PC-3 (cell line): ENCODE measurements around the gene TTC1. TPM values are rescaled to one million over a fixed set of nuclear protein-coding genes. Genes with fewer than 3 reads are reported as not detected.

Experiments
- ATAC-seq: fragments of 200-7000 bp; cut with Tn5 transposase; 2 replicates; pipeline ENCODE4 v1.9.1; 2020; ENCODE audit warnings: mild to moderate bottlenecking, moderate library complexity
- BruUV-seq: library from RNA; stranded (reverse); fragments of 400-500 nt; replicated peaks from 2 replicates; lab custom pipeline; 2021; lab: Mats Ljungman, UMichigan
- CTCF ChIA-PET: fragments of 300-600 bp; sonication (Branson Sonifier 250); formaldehyde crosslinking; loops from one replicate; lab custom pipeline; 2022; ENCODE audit warnings: antibody characterized with exemption; lab: Charles Lee
- POLR2A ChIA-PET: fragments of 300-600 bp; sonication (Branson Sonifier 250); formaldehyde crosslinking; loops from one replicate; lab custom pipeline; 2022; ENCODE audit warnings: antibody characterized with exemption; ENCODE audit not compliant: unreplicated experiment; lab: Charles Lee
- DNase-seq: peaks from one replicate; pipeline ENCODE4 v3.0.0-alpha.2; 2015
- H2AFZ ChIP-seq: fragments of 300-600 bp; sonication (generic); 2 replicates; pipeline ENCODE4 v1.6.0; 2016; ENCODE audit warnings: antibody characterized with exemption, low read length
- H3F3A ChIP-seq: fragments of 300-600 bp; sonication (generic); one replicate; pipeline ENCODE4 v1.6.0; 2017; ENCODE audit warnings: antibody characterized with exemption, low read length, control low read depth, mild to moderate bottlenecking; ENCODE audit not compliant: unreplicated experiment
- H3K27ac ChIP-seq: fragments of 300-600 bp; sonication (generic); 2 replicates; pipeline ENCODE4 v1.5.1; 2016; ENCODE audit warnings: mild to moderate bottlenecking, low read length
- H3K27me3 ChIP-seq: fragments of 300-600 bp; sonication (generic); 2 replicates; pipeline ENCODE4 v1.6.1; 2016; ENCODE audit warnings: low read length, mixed read lengths
- H3K36me3 ChIP-seq: fragments of 300-600 bp; sonication (generic); 2 replicates; pipeline ENCODE4 v1.6.1; 2016; ENCODE audit warnings: low read depth, mixed run types, low read length, mixed read lengths
- H3K4me1 ChIP-seq: fragments of 300-600 bp; sonication (generic); 2 replicates; pipeline ENCODE4 v1.5.1; 2016; ENCODE audit warnings: low read length; ENCODE audit not compliant: insufficient read depth
- H3K4me2 ChIP-seq: fragments of 300-600 bp; sonication (generic); 2 replicates; pipeline ENCODE4 v1.6.0; 2016; ENCODE audit warnings: low read length
- H3K4me3 ChIP-seq: fragments of 300-600 bp; sonication (generic); 2 replicates; pipeline ENCODE4 v1.5.1; 2016; ENCODE audit warnings: mild to moderate bottlenecking, low read length, mixed read lengths
- H3K79me2 ChIP-seq: fragments of 300-600 bp; sonication (generic); 2 replicates; pipeline ENCODE4 v1.6.1; 2017; ENCODE audit warnings: low read length, mixed read lengths
- H3K9ac ChIP-seq: fragments of 300-600 bp; sonication (generic); 2 replicates; pipeline ENCODE4 v1.6.0; 2016; ENCODE audit warnings: mild to moderate bottlenecking, low read length
- H3K9me2 ChIP-seq: fragments of 300-600 bp; sonication (generic); replicated peaks from 2 replicates; pipeline ENCODE4 v1.6.1; 2016; ENCODE audit warnings: mixed run types, low read length, mixed read lengths
- H3K9me3 ChIP-seq: fragments of 300-600 bp; sonication (generic); 2 replicates; pipeline ENCODE4 v1.6.1; 2016; ENCODE audit warnings: low read length, mixed read lengths
- H4K20me1 ChIP-seq: fragments of 300-600 bp; sonication (generic); 2 replicates; pipeline ENCODE4 v1.6.1; 2016; ENCODE audit warnings: low read length, mixed read lengths
- CTCF ChIP-seq: fragments of 300-600 bp; sonication (generic); conservative IDR thresholded peaks from 2 replicates; pipeline ENCODE4 v1.5.1; 2017; ENCODE audit warnings: antibody characterized with exemption, low read depth, mild to moderate bottlenecking, low read length
- EZH2 ChIP-seq: fragments of 300-600 bp; sonication (generic); IDR thresholded peaks from one replicate; pipeline ENCODE4 v1.6.1; 2017; ENCODE audit warnings: antibody characterized with exemption, mild to moderate bottlenecking, low read length; ENCODE audit not compliant: unreplicated experiment
- EZH2phosphoT487 ChIP-seq: fragments of 300-600 bp; sonication (generic); IDR thresholded peaks from 2 replicates; pipeline ENCODE4 v1.6.1; 2018; ENCODE audit warnings: mild to moderate bottlenecking, antibody characterized with exemption, low read length, borderline replicate concordance
- intact Hi-C: fragments of 100-400 bp; cut with micrococcal nuclease; formaldehyde crosslinking; loops from 2 replicates; pipeline ENCODE4 v1.9.0; 2023
- total RNA-seq: library from RNA; depleted of rRNA; stranded (reverse); fragments of >200 nt; gene quantifications from 2 replicates; pipeline ENCODE4 v1.2.3, GENCODE V29; 2014

Gene TTC1
- total RNA-seq, 1 experiment from 2014 or later, result 61.4 TPM

GRCh38 chr5:160082614-160083500 is 73.9 kb downstream of the TTC1 start:
- TF ChIP-seq EZH2, result no peak
- no peak for TF ChIP-seq EZH2phosphoT487
- TF ChIP-seq CTCF, result no peak
- Histone ChIP-seq H2AFZ (peak overlapping the region; percentile 36), H3F3A (no peaks in the 10 kb centered on the region), H3K27ac (peak overlapping the region; percentile 6; the same call in 1 of the 2 replicates), H4K20me1 (no peaks in the 10 kb centered on the region), H3K9ac (no peak overlapping the region), H3K4me3 (0 out of 2 replicates have a peak overlapping the region, but pooled peaks have one; percentile 18), H3K9me3 (no peaks in the 10 kb centered on the region), H3K4me2 (peak overlapping the region; percentile 61), H3K36me3 (no peaks in the 10 kb centered on the region), H3K9me2 (no peaks in the 10 kb centered on the region), H3K79me2 (no peaks in the 10 kb centered on the region), H3K4me1 (peaks cover 25% of the 10 kb centered on the region), H3K27me3 (no peaks in the 10 kb centered on the region)
- BruUV-seq, result TSS peak; percentile 32
- ATAC-seq (peak; percentile 75), DNase-seq (peak; percentile 77)
- POLR2A ChIA-PET, result interaction anchor here (0.6 kb wide), 1 partner anchor 471 kb away, joined by 3 read pairs; no protein-coding TSS in a partner anchor
- CTCF ChIA-PET, result interaction anchor here (1.4 kb wide), 1 partner anchor 308 kb away, joined by 4 read pairs; no protein-coding TSS in a partner anchor
- intact Hi-C loops, result loop anchor here (1.0 to 5.0 kb wide), 2 partner anchors 36 to 61 kb away; partner anchors contain the start of gene PWWP2A

DNA sequence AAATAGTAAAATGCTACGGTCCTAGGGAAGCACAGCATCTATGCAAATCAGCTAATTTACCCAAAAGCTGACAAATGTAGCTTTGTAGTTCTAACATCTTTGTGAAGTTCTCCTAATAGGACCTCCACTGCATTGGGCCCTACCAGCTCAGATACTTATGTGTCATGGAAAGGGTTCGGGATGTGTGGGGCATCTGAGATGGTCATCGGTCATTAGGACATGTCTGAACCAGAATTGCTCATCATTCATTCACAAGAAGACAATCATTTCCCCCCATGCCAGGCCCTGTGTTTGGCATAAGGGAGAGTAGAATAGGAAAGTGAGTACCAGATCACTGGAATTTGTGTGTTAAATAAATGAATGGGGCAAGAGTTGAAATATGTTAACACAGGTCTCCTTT is 74.6 kb downstream of the TTC1 start:
- Histone ChIP-seq H3K9me2 (no peaks in the 10 kb centered on the region), H3K4me2 (peak overlapping the region; percentile 61), H3K4me3 (0 out of 2 replicates have a peak overlapping the region, but pooled peaks have one; percentile 18), H3K4me1 (peaks cover 25% of the 10 kb centered on the region), H3K27me3 (no peaks in the 10 kb centered on the region), H3K9me3 (no peaks in the 10 kb centered on the region), H3K36me3 (no peaks in the 10 kb centered on the region), H3K9ac (no peak overlapping the region), H3K27ac (peak overlapping the region; percentile 6; the same call in 1 of the 2 replicates), H3K79me2 (no peaks in the 10 kb centered on the region), H2AFZ (peak overlapping the region; percentile 36), H4K20me1 (no peaks in the 10 kb centered on the region), H3F3A (no peaks in the 10 kb centered on the region)
- DNase-seq (peak; percentile 49), ATAC-seq (peak; percentile 42)
- intact Hi-C loops, result loop anchor here (1.0 to 5.0 kb wide), 2 partner anchors 36 to 61 kb away; partner anchors contain the start of gene PWWP2A
- TF ChIP-seq EZH2phosphoT487 (no peak), CTCF (no peak), EZH2 (no peak)
- POLR2A ChIA-PET, result interaction anchor here (0.6 kb wide), 1 partner anchor 472 kb away, joined by 3 read pairs; no protein-coding TSS in a partner anchor
- CTCF ChIA-PET, result interaction anchor here (1.4 kb wide), 1 partner anchor 307 kb away, joined by 4 read pairs; no protein-coding TSS in a partner anchor
- no TSS peak for BruUV-seq
